ENCODE measurements around the gene PGAM2.

PGAM2 gene

DNA sequence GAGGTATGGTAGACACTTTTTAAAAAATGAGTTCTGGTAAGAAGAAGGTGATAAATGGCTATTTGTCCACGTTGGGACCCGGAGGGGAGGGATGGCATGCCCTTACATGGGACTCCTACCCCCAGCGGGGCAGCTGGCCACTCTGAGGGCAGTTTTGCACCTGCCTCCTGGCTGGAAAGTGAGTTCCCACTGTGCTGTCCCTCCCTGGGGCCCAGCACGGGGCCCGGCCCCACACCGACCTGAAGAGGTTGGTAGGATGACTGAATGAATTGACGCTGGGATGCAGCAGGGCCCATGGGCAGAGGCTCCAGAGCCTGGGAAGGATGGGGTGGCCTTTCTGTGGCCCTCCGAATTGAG, 38.2 kb upstream of the PGAM2 start:
- DNase-seq (ENCODE audit: low spot score): no peak

DNA sequence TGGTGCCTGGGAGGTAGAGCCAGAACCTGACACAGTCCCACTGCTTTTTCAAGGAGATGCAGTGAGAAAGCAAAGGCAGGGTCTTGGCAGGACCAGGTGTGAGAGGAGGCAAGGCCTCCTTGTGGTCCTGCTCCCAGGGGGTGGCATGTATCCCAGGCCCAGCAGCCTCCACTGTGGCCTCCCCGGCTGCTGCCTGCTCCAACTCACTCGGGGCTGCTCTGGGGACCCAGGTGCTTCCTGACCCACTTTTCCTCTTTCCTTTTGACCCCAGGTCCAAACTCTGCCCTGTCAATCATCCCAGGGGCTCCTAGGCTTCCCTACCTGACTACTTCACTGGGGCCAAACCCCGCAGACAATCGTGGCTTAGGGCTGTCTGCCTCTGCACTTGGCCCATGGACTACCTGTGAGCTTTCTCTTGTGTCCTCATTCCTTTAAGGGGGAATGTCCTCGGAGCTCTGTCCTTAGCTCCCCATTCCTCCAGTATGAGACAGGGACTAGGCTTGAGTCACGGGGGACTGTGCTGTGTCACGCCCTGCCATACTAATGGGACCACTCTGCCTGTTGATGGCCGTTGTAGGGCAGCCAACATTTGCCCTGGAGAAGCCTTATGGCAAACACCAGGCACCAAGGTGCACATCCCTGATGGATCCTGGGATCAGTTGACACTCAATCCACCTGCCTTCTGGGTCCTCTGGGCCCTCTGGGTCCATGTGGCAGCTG, 37.6 kb upstream of the PGAM2 start:
- no peak for DNase-seq (ENCODE audit: low spot score)

DNA sequence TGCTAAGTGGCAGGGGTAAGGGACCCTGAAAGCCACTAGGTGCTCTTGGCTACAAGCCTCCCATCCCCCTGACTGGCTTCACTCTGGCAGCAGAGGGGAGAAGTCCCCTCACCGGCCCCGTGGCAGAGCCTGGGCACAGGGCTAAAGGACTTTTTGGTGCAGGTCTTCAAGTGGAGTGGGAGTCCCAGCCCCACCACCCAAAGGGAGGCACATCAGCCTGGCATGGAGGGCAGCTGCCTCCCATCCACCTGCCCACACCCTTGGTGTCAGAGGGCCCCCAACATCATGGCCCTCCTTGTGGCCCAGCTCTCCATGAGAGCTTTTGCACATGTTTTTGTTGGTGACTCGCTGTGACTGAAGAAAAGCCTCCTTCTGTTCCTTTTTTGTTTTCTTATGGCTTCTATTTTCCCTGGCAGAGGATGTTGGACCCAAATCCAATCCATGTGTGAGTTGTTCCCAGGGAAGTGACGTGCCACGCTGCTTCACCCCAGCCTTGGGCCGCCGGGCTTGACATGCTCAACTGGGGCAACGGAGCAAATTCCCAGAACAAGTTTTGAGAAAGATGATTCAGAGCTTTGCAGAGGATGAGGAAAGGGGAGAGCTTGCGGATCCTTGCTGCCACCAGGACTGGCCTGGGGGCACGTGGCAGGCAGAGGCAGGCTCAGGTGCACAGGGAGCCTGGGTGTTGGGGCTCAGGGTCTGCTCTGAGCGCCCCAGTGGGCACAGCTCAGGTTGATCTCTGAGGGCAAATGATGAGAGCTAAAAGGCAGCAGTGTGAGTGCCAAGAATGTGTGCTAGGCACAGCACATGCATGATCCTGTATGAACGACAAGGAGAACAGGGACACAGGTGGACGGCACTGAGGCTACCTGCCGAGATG, 36.8 kb upstream of the PGAM2 start:
- DNase-seq (ENCODE audit: low spot score): no peak

DNA sequence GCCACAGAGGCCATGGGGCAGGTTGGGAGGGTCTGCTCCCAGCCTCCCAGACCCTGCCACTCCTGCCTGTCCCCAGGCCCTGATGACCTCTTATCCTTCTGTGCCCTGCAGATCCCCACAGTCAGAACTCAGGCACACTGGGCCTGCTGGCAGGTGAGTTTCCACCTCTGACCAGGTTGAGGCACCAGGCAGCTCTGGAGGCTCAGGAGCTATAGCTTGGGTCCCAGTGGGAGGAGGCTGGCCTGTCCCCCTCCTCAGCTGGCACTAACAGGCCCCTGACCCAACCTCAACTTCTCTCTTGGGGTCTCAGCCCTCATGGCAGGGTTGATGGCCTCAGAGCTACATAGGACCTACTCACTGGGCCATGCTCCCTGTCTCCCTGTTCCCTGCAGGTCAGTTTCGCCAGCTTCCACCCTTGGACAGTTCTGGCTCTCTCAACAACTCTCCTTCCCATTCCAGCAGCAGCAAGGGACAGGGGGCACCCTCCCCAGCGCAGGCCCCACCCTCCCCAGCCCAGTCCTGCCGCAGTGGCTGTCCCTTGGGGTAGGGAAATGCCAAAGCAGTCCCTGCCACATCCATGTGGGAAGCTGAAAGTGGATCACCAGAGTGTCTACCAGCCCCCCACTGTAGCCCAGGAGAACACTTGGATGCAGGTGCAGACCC, 36.1 kb upstream of the PGAM2 start:
- DNase-seq (ENCODE audit: low spot score): no peak

DNA sequence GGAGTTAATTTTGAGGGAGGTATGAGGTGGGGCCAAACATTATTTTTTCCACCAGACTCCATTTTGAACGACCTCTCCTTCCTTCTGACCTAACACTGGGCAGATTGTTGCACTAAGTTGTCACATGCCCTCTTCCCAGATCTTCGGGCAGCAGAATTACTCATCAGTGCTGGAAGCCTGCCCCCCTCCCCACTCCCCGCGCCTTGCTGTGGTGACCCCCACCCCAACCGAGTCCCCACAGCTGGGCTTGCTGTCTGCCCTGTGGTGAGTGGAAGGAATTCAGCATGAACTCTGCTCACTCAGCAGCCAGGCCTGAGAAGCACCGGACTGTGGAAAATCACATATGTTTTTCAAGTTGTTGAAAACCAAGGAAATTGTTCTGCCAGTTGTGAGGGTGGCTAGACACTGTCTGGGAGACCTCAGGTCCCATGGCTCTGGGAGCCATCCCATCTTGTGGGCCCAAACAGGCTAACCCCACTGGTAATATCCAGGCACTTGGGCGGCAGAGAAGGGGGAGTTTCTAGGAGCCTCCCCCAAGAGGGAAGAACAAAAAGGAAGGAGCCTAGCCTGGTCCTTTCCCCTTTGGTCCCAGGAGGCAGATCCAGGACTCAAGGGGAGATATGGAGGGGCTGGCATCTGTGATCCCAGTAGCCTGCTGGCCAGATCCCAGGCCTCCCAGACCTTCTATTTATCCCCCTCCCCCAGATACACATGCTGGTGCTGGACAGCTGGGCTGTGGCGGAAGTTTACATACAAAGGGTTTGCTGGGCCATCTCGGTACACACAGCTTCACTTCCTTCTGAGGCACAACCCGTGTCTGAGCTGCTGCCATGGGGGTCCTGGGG, 35.3 kb upstream of the PGAM2 start:
- no peak for DNase-seq (ENCODE audit: low spot score)

DNA sequence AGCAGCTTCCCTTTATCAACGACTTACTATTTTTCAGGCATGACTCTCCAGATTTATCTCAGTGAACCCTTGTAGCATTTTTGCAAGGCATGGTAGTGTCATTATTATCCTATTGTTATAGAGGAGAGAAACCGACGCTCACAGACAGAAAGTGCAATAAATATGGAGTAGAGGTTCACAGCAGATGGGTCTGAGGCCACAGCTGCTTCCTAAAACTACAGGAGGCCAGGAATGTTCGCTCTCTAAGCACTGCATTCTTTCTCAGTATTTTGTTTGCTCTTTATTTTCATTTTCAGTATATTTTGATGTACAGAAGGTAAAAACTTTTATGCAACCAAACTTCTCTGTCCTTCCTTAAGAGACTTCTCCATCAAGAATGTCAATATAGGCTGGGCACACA, 34.3 kb upstream of the PGAM2 start:
- no peak for DNase-seq (ENCODE audit: low spot score)

DNA sequence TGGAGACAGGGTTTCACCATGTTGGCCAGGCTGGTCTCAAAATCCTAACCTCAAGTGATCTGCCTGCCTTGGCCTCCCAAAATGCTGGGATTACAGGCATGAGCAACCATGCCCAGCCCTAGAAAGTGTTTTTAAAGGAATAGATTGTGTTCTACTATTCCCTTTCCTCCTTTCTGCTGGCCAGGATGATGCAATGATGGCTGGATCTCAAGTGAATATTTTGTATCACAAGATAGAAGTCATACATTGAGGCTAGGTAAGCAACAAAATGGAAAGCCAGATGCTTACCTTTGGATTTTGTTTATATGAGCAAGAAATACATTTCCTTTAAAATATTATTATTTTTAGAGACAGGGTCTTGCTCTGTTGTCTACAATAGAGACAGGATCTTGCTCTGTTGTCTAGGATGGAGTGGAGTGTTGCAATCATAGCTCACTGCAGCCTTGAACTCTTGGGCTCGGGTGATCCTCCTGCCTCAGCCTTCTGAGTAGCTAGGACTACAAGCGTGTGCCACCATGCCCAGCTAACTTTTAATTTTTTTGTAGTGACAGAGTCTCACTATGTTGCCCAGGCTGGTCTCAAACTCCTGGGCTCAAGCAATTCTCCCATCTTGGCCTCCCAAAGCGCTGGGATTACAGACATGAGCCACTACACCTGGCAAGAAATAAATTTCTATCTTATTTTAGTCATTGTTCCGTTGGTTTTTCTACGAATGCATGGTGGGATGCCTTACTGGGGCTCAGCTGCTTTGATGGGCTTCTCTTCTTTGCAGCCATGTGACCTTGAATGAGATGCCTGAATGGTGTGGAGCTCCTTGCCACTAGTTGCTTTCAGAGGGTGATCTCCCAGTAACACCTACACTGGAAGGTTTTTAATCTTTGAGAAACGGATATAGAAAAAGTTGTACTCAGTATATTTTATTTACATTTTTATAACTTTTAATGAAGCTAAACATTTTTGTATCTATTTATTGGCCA, 33.0 kb upstream of the PGAM2 start:
- no peak for DNase-seq (ENCODE audit: low spot score)

DNA sequence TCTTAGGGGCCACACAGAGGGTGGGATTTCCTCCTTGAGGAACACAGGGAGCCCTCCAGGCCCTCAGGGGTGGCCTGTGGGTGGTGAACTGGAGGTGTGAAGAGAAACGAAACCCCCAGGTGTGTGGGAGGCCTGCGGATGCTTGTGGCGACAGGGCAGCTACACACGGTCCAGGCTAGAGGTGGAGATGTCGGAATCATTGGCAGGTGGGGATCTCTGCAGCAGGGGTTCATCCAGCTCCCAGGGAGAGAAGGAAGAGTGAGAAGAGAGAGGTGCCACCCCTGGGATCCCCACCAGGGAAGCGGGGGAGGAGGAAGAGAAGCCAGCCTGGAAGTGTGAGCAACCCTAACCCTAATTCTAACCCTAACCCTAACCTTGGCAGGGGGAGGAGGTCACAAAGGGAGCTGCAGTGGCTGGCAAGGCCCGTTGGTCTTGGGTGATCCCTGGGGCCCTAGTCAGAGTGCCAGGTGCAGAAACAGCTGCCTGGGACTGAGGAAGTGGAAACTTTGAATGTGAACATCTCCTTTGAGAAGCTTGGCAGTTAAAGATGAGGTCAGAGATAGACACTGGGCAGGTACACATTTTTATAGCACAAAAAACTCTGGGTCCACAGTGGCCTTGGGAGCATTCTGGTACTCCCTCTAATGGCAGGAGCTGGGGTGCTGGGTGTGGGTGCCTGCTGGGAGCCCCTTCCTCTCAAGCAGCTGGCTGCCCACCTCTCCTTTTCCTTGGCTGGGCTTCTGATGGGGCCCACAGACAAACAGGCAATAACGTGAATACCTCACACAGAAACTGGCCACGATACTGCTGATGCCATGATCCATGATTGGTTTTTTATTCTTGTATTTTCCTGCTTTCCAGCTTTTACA, 31.9 kb upstream of the PGAM2 start:
- no peak for DNase-seq (ENCODE audit: low spot score)

DNA sequence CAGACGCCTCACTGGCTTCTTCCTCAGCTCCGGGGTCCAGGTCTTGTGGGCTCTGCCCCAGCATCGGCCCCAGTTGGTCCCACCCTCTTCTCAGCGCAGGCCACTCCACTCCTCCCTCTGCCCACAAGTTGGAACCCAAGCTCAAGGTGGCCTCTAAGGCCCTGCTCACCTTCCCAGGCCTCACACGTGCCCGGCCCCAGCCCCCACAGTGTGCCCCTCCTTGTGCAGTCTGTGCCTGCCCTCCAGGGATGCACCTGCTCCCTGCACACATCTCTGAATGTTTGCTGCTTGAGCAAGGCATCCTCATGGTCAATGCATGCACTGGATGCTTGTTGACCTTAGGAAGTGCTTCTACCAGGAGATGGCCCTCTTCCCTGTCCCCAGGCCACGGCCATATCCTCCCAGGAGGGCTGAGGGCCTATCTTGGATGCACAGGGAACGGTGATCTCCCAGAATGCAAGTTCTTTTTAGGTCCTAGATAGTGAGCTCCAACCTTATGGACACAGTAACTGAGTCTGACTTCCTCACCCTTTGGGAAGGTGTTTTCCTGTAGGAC, 31.0 kb upstream of the PGAM2 start:
- no peak for DNase-seq (ENCODE audit: low spot score)

DNA sequence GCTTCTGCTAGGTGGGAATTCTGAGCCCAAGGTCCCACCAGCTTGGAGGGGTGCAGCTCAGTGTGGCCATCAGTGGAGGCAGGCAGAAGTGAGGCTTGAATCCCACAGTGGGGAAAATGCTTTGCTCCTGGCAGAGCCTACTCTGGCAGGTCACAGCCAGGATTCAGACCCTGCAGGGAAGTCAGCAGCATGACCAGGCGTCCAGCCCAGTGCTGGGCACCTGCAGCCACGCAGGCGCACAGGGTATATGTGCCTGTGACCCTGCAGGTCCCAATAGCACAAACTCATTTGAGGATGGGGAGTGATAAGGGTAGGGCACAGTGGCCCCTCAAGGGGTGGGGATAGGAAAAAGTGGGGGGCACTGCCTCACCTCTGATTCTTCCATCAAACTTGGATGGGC, 30.4 kb upstream of the PGAM2 start:
- no peak for DNase-seq (ENCODE audit: low spot score)

DNA sequence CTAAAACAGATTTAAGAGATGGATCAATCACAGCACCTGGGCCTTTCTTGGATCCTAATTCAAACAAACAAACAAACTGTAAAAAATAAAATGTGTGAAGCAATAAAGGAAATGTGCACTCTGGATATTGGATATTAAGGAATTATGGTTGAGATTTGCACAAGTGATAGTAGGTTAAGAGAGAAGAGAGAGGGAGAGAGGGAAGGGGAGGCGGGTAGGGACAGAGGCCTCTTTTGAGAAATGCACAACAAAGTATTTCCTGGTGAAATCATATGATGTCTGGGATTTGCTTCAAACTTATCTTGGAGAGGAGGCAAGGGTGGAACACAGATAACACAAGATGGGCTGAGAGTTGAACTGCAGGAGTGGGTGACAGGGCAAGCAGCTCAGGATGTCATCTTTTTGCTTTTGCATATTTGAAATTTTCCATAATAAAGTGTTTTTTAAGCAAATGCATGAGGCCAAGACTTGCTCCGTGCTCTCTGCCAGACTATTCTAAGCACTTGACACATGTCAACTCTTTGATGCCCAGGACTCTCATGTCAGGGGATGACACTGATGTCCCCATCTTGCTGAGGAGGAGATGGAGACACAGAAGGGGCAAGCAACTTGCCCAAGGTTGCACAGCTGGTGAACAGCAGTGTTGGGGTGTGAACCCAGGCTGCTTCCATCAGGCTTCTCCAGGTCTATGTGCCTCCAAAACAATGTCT, 29.7 kb upstream of the PGAM2 start:
- no peak for DNase-seq (ENCODE audit: low spot score)

DNA sequence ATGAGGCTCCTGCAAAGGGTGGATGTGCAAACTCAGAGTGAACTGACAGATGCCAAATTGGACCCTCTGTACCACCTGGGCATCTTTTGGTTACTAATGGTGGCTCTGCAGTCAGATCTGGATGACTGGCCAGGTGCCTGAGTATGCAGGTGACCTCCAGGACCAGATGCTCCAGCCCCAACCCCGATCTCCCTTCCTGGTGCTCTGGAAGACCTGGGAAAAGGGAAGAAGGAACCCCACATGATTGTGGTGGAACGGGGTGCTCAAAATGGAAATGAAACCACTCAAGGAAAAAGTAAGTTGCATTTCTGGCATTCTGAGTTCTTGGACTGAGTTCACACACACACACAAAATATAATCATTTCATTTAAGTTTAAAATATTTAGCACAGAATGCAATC, 29.0 kb upstream of the PGAM2 start:
- no peak for DNase-seq (ENCODE audit: low spot score)

DNA sequence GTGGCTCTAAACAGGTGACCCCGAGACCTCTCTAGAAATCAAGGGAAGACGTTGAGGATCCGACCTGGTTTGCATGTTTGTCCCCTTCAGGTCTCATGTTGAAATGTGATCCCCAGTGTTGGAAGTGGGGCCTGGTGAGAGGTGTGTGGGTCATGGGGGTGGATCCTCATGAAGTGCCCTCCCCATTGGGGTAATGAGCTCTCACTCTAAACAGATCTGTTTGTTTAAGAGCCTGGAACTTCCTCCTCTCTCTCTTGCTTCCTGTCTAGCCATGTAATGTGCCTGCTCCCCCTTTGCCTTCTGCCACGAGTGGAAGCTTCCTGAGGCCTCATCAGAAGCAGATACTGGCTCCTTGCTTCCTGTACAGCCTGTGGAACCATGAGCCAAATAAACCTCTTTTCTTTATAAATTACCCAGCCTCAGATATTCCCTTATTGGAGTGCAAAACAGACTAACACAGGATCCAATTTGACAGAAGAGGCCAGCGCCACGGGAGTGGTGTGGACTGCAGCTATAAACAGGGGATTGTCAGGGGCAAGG, 27.8 kb upstream of the PGAM2 start:
- DNase-seq (ENCODE audit: low spot score): no peak

DNA sequence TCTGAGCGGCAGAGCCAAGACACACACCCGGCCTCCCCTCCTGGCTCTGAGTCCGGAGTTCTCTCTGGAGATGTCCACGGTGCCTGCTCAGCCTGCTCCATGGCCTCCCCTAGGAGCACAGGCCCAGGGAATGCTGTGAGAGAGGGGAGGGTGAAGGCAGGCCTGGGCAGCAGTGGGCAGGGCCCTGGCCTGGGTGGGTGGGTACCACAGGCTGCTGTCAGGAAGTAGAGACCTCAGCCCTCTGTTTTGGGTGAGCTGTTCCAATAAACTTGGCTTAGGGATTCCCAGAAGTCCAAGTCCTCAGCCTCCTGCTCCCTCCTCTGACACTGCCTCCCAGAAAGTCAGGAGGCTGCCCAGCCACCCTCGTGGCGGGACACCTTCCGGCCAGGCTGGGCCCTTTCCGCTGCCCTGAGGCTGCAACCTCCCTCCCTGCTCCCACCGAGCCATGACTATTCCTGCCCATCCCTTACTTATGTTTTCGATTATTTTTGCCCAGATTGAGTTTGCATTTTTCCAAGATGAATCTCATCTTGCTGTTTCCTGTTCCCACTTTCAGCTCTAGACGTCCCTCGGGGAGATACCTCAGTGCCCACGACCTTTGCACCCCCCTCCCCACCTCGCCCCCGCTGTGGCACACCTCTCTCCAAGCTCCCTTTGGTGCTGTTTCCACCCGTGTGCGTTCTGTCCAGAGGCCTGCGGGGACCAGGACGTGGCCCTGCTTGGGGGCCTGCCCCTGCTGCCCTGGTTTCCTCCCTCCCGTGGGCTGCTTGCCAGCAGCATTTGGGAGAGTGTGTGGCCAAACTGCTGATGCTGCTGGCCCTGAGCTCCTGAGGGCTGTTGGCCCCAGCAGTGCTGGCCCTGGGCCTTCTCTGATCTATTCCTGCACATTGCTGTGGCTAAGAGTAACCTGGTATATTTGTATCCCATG, 22.8 kb upstream of the PGAM2 start:
- no peak for DNase-seq (ENCODE audit: low spot score)

DNA sequence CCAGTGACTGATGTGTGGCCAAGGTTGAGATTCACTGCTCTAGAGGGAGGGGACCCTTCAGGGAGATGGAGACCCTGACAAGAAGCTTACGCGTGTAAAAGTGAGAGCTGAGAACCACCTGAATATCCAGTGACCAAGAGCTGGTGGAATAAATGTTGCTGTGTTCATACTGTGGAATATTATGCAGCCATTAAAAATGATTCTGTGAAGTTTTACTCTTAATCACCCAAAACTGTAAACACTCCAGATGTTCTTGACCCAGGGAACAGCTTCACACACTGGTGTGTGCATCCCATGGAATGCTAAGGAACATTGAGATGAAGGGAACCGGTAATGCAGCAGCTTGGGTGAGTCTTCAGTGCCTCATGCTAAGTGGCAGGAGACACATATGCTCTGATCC, 21.3 kb upstream of the PGAM2 start:
- no peak for DNase-seq (ENCODE audit: low spot score)

DNA sequence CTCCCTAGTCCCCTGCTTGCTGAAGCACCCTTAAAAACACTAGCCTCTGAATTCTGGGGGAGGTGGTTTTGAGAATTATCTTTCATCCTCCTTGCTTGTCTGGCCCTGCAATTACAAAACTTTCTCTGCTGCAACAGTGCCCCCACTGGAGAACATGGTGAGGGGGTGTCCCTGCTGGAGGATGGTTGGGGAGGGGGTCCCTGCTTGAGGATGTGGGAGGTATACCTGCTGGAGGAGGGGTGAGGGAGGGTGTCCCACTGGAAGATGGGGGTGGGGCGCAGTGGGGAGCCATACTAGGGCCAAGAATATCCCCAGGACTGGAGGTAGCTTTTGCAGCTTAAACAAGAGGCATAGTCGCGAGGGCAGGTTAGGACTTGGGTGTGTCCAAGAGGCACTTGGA, 20.2 kb upstream of the PGAM2 start:
- no peak for DNase-seq (ENCODE audit: low spot score)

DNA sequence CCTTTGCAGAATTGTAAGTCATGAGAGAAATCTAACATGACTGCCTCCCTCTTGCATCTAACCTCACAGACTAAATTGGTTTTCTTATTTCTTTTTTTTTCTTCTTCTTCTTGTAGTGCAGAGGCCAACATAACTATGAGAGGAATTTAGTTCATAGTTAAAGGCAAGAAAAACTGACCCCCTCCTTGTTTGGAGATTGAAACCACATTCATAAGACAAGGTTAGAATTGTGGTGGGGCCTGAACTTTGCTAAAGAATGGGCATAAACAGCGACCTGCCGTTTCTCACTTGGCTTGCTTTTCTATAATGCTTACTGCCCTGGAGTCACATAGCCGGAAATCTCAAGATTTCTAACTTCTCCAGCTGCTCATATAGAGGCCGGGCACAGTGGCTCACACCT, 19.3 kb upstream of the PGAM2 start:
- no peak for DNase-seq (ENCODE audit: low spot score)

DNA sequence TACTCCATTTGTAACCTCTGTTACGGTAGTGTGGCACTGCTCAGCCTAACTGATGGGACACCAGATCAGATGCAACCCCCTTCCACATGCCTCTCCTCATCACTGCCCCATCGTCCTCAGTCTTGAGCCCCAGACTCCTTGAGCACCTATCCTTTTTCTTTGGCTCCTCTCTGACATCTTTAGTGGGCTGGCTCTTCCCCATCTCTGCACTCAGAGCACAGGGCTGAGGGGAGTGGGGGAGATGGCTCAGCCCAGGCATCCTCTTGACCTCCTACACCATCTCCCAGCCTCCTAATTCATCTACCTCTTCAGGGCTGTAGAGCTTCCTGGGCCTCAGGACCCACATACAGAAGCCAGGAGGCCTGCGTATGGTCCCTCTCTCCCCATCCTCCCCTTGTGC, 18.4 kb upstream of the PGAM2 start:
- DNase-seq (ENCODE audit: low spot score): no peak
